Neural crest cell (in vitro differentiated cells): ENCODE results near the gene PRPSAP2. TPM values are rescaled to one million over a fixed set of nuclear protein-coding genes. Genes with fewer than 3 reads are reported as not detected.
"Not testable (repeated sequence)": the region's sequence is repeated elsewhere in the genome, so short reads cannot be mapped to it uniquely, and the experiment has no call there.

Source experiments
- DNase-seq: peaks from one replicate; pipeline ENCODE4 v3.0.0; 2021; ENCODE audit warnings: low read depth, mixed read lengths, low spot score
- H3K27ac Mint-ChIP-seq: one replicate; pipeline ENCODE4 v1.8.0; 2021; ENCODE audit warnings: mild to moderate bottlenecking, mixed read lengths; ENCODE audit not compliant: unreplicated experiment
- H3K27me3 Mint-ChIP-seq: 2 replicates; pipeline ENCODE4 v1.8.0; 2021; ENCODE audit warnings: low read depth, mild to moderate bottlenecking, mixed read lengths
- H3K36me3 Mint-ChIP-seq: 2 replicates; pipeline ENCODE4 v1.8.0; 2021; ENCODE audit warnings: low read depth, mild to moderate bottlenecking, mixed read lengths
- H3K4me1 Mint-ChIP-seq: 2 replicates; pipeline ENCODE4 v1.8.0; 2021; ENCODE audit warnings: mixed read lengths
- H3K4me3 Mint-ChIP-seq: one replicate; pipeline ENCODE4 v1.8.0; 2021; ENCODE audit warnings: mild to moderate bottlenecking, mixed read lengths
- H3K9me3 Mint-ChIP-seq: 2 replicates; pipeline ENCODE4 v1.8.0; 2021; ENCODE audit warnings: mixed read lengths
- long read RNA-seq: library from polyadenylated mRNA; unstranded; transcript quantifications from one replicate; pipeline ENCODE4 v2.0.0, GENCODE V29; 2020
- total RNA-seq: library from RNA; stranded (reverse); gene quantifications from 2 replicates; pipeline ENCODE4 v1.2.1, GENCODE V29; 2021
- TF ChIP-seq, protein P1 (sequence below): fragments of 200-600 bp; sonication (generic); conservative IDR thresholded peaks from 2 replicates; pipeline ENCODE4 v1.5.0; 2021; ENCODE audit warnings: antibody characterized with exemption, mild to moderate bottlenecking

The PRPSAP2 gene, protein sequence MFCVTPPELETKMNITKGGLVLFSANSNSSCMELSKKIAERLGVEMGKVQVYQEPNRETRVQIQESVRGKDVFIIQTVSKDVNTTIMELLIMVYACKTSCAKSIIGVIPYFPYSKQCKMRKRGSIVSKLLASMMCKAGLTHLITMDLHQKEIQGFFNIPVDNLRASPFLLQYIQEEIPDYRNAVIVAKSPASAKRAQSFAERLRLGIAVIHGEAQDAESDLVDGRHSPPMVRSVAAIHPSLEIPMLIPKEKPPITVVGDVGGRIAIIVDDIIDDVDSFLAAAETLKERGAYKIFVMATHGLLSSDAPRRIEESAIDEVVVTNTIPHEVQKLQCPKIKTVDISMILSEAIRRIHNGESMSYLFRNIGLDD
- 71.8 and 72.4 TPM in 2 replicates for total RNA-seq
- long read RNA-seq, transcript PRPSAP2-201 (12 exons, 1,910 nt), result major isoform, 132 of 238 reads
- long read RNA-seq, partial matches to known transcripts, result 12 of 238 reads
- long read RNA-seq, other reads (novel, unspliced or antisense), result 91 of 238 reads

GRCh38 chr17:18857864-18858566 lies at the start of gene PRPSAP2:
Gene PRPSAP2, plus strand, starts transcription at chr17:18858131. Its CDS starts 7,703 bp downstream, at chr17:18865834.
- no peaks in the 10 kb centered on the region for H3K27me3 Mint-ChIP-seq
- TF ChIP-seq, protein P1, sequence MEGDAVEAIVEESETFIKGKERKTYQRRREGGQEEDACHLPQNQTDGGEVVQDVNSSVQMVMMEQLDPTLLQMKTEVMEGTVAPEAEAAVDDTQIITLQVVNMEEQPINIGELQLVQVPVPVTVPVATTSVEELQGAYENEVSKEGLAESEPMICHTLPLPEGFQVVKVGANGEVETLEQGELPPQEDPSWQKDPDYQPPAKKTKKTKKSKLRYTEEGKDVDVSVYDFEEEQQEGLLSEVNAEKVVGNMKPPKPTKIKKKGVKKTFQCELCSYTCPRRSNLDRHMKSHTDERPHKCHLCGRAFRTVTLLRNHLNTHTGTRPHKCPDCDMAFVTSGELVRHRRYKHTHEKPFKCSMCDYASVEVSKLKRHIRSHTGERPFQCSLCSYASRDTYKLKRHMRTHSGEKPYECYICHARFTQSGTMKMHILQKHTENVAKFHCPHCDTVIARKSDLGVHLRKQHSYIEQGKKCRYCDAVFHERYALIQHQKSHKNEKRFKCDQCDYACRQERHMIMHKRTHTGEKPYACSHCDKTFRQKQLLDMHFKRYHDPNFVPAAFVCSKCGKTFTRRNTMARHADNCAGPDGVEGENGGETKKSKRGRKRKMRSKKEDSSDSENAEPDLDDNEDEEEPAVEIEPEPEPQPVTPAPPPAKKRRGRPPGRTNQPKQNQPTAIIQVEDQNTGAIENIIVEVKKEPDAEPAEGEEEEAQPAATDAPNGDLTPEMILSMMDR, result peak; percentile 16
- H3K36me3 Mint-ChIP-seq, result no peaks in the 10 kb centered on the region
- peak; percentile 86 for DNase-seq
- H3K4me3 Mint-ChIP-seq, result peak within 1 kb of the TSS; percentile 95
- no peaks in the 10 kb centered on the region for H3K9me3 Mint-ChIP-seq
- H3K4me1 Mint-ChIP-seq, result peaks cover 46% of the 10 kb centered on the region
- H3K27ac Mint-ChIP-seq, result peak within 1 kb of the TSS; percentile 92

- not testable (repeated sequence) for DNase-seq, H3K4me3 Mint-ChIP-seq, H3K9me3 Mint-ChIP-seq, H3K36me3 Mint-ChIP-seq, H3K27ac Mint-ChIP-seq, H3K4me1 Mint-ChIP-seq, H3K27me3 Mint-ChIP-seq
Measured at GRCh38 chr17:18815924-18816323, 42.0 kb upstream of the PRPSAP2 start.

DNA sequence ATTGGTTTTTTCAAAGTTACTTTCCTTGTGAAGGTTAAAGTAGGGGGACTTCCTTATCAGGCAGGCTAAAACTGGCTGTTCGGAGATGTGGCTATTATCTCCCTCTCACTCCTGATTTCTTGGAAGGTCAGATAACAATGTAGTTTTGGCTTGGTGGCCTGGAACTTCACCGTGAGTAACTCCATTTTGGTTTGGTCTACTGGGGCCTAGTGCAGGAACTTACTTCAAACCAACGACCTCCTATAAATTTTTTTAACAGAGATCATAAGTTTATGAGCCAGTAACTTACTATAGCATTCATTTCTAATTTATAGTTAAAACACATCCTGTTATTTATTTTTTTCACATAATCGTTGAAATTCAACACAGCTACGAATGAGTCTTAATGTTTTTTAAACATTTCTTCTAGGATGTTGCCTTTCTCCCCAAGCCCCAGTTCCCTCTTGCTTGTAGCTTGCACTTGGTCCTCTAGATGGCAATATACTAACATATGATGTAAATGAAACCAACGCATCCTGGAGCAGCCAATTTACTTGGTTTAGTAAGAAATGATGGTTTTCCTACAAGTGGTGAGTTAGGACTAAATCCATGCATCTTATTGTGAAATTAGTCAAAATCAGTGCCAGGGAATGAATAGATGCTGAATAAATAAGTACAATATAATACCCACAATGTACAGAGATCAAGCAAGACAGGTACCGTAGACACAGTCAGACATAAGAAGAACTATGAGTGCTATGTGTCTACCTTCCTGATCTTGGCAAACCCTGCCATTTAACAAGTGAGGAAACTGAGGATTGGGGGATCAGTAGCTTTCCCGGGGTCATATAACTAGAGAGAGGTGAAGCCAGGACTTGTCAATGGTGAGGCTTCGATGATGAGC lies 41.2 kb upstream of the PRPSAP2 start:
- TF ChIP-seq, protein P1, result peak; percentile 77
- H3K27me3 Mint-ChIP-seq, H3K9me3 Mint-ChIP-seq, H3K4me3 Mint-ChIP-seq, H3K27ac Mint-ChIP-seq, H3K36me3 Mint-ChIP-seq, H3K4me1 Mint-ChIP-seq: not testable (repeated sequence)
- DNase-seq, result peak; percentile 24

GRCh38 chr17:18821430-18821829 lies 36.5 kb upstream of the PRPSAP2 start:
- not testable (repeated sequence) for H3K27me3 Mint-ChIP-seq

GRCh38 chr17:18827613-18828012 lies 30.3 kb upstream of the PRPSAP2 start:
- DNase-seq, H3K9me3 Mint-ChIP-seq, H3K4me1 Mint-ChIP-seq, H3K27ac Mint-ChIP-seq, H3K36me3 Mint-ChIP-seq, H3K27me3 Mint-ChIP-seq, H3K4me3 Mint-ChIP-seq: not testable (repeated sequence)

More at GRCh38 chr17:18821430-18821829, 36.5 kb upstream of the PRPSAP2 start:
- not testable (repeated sequence) for DNase-seq, H3K4me1 Mint-ChIP-seq, H3K4me3 Mint-ChIP-seq, H3K27ac Mint-ChIP-seq, H3K9me3 Mint-ChIP-seq, H3K36me3 Mint-ChIP-seq

DNA sequence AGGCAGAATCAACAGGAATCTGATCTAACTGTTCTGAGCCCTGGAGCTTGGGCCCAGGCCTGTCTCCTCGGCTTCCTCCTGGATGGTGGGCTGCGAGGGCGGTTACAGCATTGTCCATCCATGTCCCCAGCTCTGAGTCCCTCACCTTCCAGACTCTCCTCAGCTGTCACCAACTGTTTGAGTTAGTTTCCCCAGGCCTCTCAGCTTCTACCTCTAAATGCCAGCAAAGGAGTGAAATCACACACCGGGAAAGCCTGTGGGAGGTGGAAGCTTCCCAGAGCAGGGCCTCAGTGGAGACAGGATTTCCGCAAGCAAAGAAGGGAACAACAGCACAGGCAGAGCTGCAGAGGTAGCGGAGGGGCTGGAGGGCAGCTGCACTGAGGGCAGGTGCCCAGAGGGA lies 9.4 kb upstream of the PRPSAP2 start:
- DNase-seq, result no peak
- H3K27ac Mint-ChIP-seq, result no peak overlapping the region

More for the DNA sequence above, 9.4 kb upstream of the PRPSAP2 start:
- no peak overlapping the region for H3K4me3 Mint-ChIP-seq
- H3K36me3 Mint-ChIP-seq, result no peaks in the 10 kb centered on the region
- peaks cover 3% of the 10 kb centered on the region for H3K27me3 Mint-ChIP-seq
- no peaks in the 10 kb centered on the region for H3K4me1 Mint-ChIP-seq
- H3K9me3 Mint-ChIP-seq, result no peaks in the 10 kb centered on the region
- TF ChIP-seq, protein P1, result no peak
